Transverse colon (tissue), 4 donors: ENCODE data around the gene PASK.

Experiments
- CTCF ChIP-seq, 5 experiments: fragments of 200-600 bp in 3 of 5; fragments of 450-650 bp in 2 of 5; sonication (generic) in 3 of 5; IDR thresholded peaks; 1 replicate in 2 of 5; 2 replicates in 3 of 5; pipeline ENCODE4 v1.5.1; 2016 to 2017; ENCODE audit warnings: antibody characterized with exemption in 5 of 5, inconsistent platforms in 3 of 5, mild to moderate bottlenecking in 2 of 5, moderate library complexity in 1 of 5
- EP300 ChIP-seq: sonication (generic); formaldehyde crosslinking; IDR thresholded peaks from one replicate; pipeline ENCODE4 v1.6.1; 2017; ENCODE audit warnings: antibody characterized with exemption, low read depth
- POLR2A ChIP-seq: fragments of 450-650 bp; IDR thresholded peaks from one replicate; pipeline ENCODE4 v1.6.1; 2016; ENCODE audit warnings: antibody characterized with exemption, mild to moderate bottlenecking, moderate library complexity
- POLR2AphosphoS5 ChIP-seq, 3 donors: sonication (generic); formaldehyde crosslinking; IDR thresholded peaks; one replicate each; pipeline ENCODE4 v1.6.1; 2016; ENCODE audit warnings: antibody characterized with exemption in 3 of 3

GRCh38 chr2:241066893-241067341 lies 82.4 kb downstream of the PASK start:
- TF ChIP-seq EP300 (no peak), POLR2AphosphoS5 (IDR thresholded peaks at IDR 0.05) (no peak), CTCF (IDR thresholded peaks at IDR 0.05) (no peak), POLR2A (no peak)
